DND-41 (cell line): ENCODE measurements around the gene MAPK1.

Experiments
- CTCF ChIP-seq: IDR thresholded peaks from 2 replicates; pipeline ENCODE4 v1.5.1; 2012; ENCODE audit warnings: borderline replicate concordance, low read length, moderate library complexity, mild to moderate bottlenecking; ENCODE audit not compliant: poor library complexity, severe bottlenecking; ENCODE audit errors: extremely low read depth
- EZH2 ChIP-seq: IDR thresholded peaks from 3 replicates; pipeline ENCODE4 v1.6.1; 2012; ENCODE audit warnings: borderline replicate concordance, low read depth, mild to moderate bottlenecking, moderate library complexity, low read length, inconsistent platforms; ENCODE audit not compliant: severe bottlenecking

GRCh38 chr22:21764038-21764804 lies 103.2 kb downstream of the MAPK1 start:
- no peak for TF ChIP-seq CTCF
- TF ChIP-seq EZH2 = no peak
